ENCODE results near the gene CYB561D1. TPM values are rescaled to one million over a fixed set of nuclear protein-coding genes. Genes with fewer than 3 reads are reported as not detected.

The CYB561D1 gene
- total and polyA plus RNA-seq, 2 of the 8 experiments (the other 6 are each of a cell fraction or from before 2014, with no cell fraction given): 3.6 to 3.8 TPM

GRCh38 chr1:109500941-109501381 lies 7.1 kb downstream of the CYB561D1 start (continued):
- TF ChIP-seq JUN (IDR thresholded peaks at IDR 0.05; ENCODE audit: low read depth, low read length): no peak
- TF ChIP-seq CBX8 (IDR thresholded peaks at IDR 0.05; ENCODE audit: borderline replicate concordance, low read depth, low read length): no peak
- no peak for TF ChIP-seq NRF1 (IDR thresholded peaks at IDR 0.05; ENCODE audit: low read depth, low read length)
- no peak for TF ChIP-seq SUZ12 (IDR thresholded peaks at IDR 0.05; ENCODE audit: low read length)

Measured in H1 (cell line).